ENCODE measurements around the gene NCOA1. TPM values are rescaled to one million over a fixed set of nuclear protein-coding genes. Genes with fewer than 3 reads are reported as not detected.
"Not testable (repeated sequence)": the region's sequence is repeated elsewhere in the genome, so short reads cannot be mapped to it uniquely, and the experiment has no call there.

The NCOA1 gene
- total RNA-seq, 1 donor from 2014 or later, result 7.0 TPM

- DNase-seq (ENCODE audit: low read depth, low spot score), result not testable (repeated sequence)
Measured at GRCh38 chr2:24533574-24533973, 42.5 kb downstream of the NCOA1 start.

DNA sequence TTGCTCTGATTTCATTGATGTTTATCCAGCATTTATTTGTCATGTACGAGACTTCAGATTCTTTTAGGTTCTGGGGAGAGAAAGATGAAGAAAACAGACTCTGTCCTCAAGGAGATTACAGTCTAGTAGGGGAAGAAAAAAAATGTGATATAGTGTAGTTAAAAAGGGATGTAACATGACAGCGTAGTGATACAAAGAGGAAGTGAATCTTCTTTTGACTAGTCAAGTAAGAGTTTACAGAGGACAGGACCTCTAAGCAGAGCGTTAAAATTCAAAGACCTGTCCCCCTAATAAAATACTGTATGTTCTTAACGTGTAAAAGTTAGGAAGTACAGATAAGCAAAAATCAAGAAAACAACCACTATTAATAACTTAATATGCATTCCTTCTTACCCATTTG is 47.7 kb downstream of the NCOA1 start:
- no peak for DNase-seq (ENCODE audit: low read depth, low spot score)

GRCh38 chr2:24539258-24539657 is 48.2 kb downstream of the NCOA1 start:
- no peak for DNase-seq (ENCODE audit: low read depth, low spot score)

- no peak for DNase-seq (ENCODE audit: low read depth, low spot score)
Measured at GRCh38 chr2:24540011-24540477, 49.0 kb downstream of the NCOA1 start.

DNA sequence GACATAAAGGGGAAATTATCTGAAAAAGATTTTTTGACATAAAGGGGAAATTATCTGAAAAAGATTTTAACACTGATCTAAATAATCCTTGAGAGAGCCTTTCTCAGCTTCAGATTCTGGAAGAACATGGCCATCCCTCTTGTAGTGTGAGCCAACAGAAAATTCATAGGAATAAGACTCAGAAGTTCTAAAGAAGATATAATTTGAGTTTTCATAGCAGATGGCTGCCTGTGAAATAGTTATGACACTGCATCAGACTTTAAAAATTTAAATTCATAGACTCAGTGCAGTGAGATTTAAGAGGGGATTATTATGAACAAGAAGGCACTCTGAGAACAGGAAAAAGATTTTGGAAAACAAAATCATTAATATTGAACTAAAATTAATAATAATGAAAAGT is 50.6 kb downstream of the NCOA1 start:
- DNase-seq (ENCODE audit: low read depth, low spot score), result no peak

- no peak for DNase-seq (ENCODE audit: low read depth, low spot score)
Measured at GRCh38 chr2:24542269-24542872, 51.3 kb downstream of the NCOA1 start.

DNA sequence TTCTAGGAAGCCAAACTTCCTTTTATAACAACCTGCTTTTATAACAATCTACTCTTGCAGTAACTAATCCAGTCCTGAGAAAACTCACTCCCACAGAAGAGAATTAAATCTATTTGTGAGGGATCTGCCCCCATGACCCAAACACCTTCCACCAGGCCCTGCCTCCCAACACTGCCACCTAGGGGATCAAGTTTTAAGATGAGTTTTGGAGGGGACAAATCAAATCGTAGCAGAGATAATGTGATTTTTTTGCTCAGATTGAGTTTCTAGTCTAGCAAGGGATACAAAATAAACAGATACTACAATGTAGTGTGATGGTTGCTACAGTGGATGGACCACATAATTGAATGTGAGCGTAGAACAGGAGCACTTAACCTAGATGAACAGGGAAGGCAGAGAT is 52.2 kb downstream of the NCOA1 start:
- no peak for DNase-seq (ENCODE audit: low read depth, low spot score)

- DNase-seq (ENCODE audit: low read depth, low spot score), result no peak
Measured at GRCh38 chr2:24544456-24545115, 53.5 kb downstream of the NCOA1 start.

DNA sequence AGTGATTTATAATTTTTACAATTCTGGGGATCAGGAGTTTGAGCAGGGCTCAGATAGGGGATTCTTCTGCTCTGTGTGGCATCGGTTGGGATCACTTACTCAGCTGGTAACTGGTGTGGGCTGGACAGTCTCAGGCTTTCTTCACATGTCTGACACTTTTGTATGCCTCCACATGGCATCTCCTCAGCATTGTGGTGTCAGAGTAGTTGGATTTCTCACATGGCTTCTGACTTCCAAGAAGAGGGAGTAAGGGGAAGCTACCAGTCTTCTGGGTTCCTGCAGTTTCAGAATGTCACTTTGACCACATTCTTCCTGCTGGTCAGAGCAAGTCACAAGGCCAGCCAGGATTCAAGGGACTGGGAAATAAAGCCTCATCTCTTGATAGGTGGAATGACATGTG is 55.6 kb downstream of the NCOA1 start:
- no peak for DNase-seq (ENCODE audit: low read depth, low spot score)

- DNase-seq (ENCODE audit: low read depth, low spot score), result no peak
Measured at GRCh38 chr2:24548058-24548457, 57.0 kb downstream of the NCOA1 start.

GRCh38 chr2:24550301-24550700 is 59.2 kb downstream of the NCOA1 start:
- not testable (repeated sequence) for DNase-seq (ENCODE audit: low read depth, low spot score)

DNA sequence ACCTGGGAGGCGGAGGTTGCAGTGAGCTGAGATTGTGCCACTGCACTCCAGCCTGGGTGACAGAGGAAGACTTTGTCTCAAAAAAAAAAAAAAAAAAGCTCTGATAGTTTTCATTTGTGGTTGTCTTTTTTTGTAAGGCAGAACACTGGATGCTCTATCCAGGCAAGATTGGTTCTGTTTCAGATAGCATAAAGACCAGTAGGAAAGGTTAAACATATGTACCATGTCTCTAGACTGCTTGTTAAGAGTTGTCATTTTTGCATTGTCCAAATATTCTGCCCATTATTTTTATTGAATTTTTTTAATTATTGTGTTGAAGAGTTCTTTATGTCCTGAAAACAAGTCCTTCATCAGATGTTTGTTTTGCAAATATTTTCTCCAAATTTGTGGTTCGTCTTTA is 60.0 kb downstream of the NCOA1 start:
- DNase-seq (ENCODE audit: low read depth, low spot score), result no peak

- DNase-seq (ENCODE audit: low read depth, low spot score), result no peak
Measured at GRCh38 chr2:24552836-24553235, 61.8 kb downstream of the NCOA1 start.

DNA sequence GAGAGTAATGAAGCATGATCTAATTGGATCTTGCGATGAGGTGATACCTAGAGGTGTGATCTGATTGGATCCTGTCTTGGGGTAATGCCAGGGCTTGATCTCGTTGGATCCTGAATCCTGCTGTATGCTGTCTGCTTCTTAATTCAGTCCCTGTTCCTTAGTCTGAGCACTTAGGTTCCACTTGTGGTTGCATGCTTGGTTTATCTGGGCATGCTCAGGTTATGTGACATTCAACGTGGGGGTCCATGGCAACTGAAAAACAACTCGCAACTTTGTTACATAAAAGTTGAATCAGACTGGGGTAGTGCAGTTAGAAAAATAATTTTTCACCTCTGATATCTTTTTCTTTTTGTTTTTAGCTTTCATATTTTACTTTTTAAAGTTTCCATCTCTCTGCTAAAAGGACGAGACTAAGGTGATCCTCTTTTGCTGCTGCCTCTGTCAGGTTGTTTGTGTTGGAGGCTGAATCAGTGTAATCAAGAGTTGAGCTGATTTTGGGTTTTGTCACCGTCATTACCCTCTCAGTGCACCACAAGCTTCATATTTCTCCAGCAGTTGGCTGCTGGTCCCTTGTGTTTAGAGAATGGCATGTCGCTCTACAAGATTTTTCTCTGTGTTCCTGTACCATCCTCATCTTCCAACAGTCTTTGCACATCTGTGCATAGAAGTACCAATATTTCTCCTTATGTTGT is 67.9 kb downstream of the NCOA1 start:
- DNase-seq (ENCODE audit: low read depth, low spot score), result no peak

- DNase-seq (ENCODE audit: low read depth, low spot score), result no peak
Measured at GRCh38 chr2:24559473-24560113, 68.5 kb downstream of the NCOA1 start.

GRCh38 chr2:24565537-24565936 is 74.5 kb downstream of the NCOA1 start:
- no peak for DNase-seq (ENCODE audit: low read depth, low spot score)

DNA sequence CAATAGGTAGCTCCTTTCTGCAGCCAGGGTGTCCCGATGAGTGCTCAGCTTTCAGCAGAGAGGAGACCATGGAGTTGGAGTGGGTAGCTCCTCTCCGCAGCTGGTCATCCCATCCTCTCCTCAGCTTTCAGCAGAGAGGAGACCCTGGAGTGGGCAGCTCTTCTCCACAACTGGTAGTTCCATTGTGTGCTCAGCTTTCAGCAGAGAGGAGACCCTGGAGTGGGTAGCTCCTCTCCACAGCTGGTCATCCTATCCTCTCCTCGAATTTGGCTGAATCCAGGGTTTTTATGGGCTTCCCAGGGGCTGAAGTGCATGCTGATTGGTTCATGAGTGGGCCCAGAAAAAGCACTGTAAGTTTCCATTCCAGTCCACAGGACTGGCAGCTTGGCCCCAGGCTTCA is 75.2 kb downstream of the NCOA1 start:
- DNase-seq (ENCODE audit: low read depth, low spot score), result no peak

- no peak for DNase-seq (ENCODE audit: low read depth, low spot score)
Measured at GRCh38 chr2:24566630-24567029, 75.6 kb downstream of the NCOA1 start.

DNA sequence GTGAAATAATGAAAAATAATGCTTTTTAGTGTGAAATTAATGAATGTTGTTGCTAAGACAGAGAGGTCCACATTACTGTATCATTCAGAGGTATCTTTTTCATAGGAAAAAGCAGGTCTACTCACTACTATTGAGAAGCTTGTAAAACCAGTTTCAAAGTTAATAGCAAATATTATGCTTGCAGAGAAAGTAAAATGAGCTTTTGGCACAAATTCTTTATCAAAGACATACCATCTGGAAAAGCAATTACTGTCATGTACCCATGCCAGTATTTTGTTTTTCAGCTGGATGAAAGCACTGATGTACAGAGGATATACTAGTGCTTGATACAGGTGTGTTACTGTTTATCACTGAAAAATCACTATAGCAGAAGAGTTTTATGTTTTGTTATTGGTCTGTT is 77.5 kb downstream of the NCOA1 start:
- DNase-seq (ENCODE audit: low read depth, low spot score), result no peak

DNA sequence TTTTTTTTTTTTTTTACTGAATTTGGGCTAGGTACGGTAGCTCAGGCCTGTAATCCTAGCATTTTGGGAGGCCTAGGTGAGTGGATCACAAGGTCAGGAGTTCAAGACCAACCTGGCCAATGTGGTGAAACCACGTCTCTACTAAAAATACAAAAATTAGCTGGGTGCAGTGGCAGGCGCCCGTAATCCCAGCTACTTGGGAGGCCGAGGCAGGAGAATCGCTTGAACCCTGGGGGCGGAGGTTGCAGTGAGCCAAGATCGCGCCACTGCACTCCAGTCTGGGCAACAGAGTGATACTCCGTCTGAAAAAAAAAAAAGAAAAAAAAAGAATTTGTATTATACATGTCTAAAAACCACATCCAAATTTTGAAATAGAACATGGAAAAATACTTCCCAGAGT is 78.5 kb downstream of the NCOA1 start:
- not testable (repeated sequence) for DNase-seq (ENCODE audit: low read depth, low spot score)

DNA sequence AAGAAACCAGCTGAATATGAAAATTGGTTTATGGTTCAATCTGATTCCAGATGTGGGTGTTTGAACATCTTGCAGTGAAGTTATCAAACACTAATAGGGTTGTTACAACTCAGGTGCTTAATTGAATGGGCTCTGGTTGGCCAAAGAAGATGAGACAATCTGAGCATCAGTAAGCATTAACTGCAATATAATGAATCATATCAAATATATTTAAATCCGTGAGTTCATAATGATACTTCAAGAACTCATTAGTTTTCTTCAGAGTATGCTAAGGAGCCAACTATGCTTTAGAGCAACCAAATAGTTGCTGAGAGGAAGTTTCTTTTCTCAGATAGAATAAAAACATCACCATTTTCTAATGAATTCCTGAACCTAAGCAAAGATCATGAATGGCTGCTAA is 79.2 kb downstream of the NCOA1 start:
- no peak for DNase-seq (ENCODE audit: low read depth, low spot score)

DNA sequence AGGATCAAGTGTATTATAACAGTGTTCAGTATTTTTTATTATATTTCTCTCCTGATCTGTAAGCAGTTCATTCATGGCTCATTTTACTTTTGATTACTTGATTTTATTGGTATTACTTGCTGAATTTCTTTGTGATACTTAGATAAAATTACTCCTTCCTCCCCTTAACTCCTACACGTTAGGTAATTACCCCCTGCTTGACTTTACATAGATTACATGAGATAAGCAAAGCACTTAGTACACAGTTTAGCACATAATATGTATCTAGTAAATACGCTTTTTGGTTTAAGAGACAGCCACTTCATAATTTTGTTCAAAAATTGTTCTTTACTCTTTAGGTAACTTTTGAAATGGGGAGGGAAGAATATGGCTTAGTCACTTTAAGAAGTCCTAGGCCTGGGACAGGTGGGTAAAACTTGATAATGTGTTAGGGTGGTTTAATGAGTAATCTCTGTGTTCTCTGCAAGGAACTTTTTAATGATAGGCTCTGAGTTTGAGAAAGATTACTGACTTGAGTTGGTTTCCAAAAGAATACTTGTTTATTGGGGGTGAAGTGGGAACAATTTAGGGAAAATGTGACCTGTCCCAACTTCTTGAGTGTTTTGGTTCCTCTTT is 80.9 kb downstream of the NCOA1 start:
- no peak for DNase-seq (ENCODE audit: low read depth, low spot score)

All from pulmonary artery endothelial cell (primary cell).